ENCODE data around the gene DPM2. TPM values are rescaled to one million over a fixed set of nuclear protein-coding genes. Genes with fewer than 3 reads are reported as not detected.
A peak's percentile ranks its signal among the peaks of the same experiment; 100 is the strongest.

Gene DPM2
- total RNA-seq, 1 donor, result 10.1 TPM

DNA sequence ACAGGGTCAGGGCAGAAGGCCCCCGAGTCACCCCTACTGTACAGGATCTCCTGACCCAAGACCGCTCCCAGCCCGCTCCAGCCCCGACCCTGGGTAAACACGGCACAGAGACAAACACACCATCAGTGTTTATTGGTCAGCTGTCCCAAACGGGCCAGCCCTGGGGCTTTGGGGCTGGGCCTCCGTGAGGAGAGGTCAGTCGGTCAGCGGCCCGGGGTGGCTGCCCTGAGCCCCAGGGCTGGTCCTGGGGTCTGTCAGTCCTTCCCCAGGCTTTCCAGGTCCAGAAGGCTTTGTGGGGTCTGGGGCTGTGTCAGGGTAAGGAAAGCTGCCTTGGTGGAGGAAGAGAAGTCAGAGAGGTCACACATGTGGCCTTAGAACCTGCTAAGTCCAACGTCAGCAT is 2.7 kb downstream of the DPM2 start:
- Histone ChIP-seq H3K79me2 (ENCODE audit: insufficient read depth, low read length) (peaks cover 47% of the 10 kb centered on the region), H3K27ac (ENCODE audit: low read depth, low read length) (peak overlapping the region; percentile 93), H3K4me2 (ENCODE audit: insufficient read depth, low read length) (peak overlapping the region; percentile 97), H3K4me1 (ENCODE audit: insufficient read depth, low read length) (peaks cover 51% of the 10 kb centered on the region), H3K27me3 (ENCODE audit: insufficient read depth, low read length) (no peaks in the 10 kb centered on the region), H2AFZ (ENCODE audit: low read length) (no peak overlapping the region), H3K36me3 (ENCODE audit: insufficient read depth, low read length) (peaks cover 11% of the 10 kb centered on the region), H3K9me3 (ENCODE audit: low read depth, low read length) (no peaks in the 10 kb centered on the region), H4K20me1 (ENCODE audit: insufficient read depth, low read length) (peaks cover 15% of the 10 kb centered on the region), H3K4me3 (ENCODE audit: insufficient read depth, low read length) (no peak overlapping the region)
- TF ChIP-seq, protein P1, sequence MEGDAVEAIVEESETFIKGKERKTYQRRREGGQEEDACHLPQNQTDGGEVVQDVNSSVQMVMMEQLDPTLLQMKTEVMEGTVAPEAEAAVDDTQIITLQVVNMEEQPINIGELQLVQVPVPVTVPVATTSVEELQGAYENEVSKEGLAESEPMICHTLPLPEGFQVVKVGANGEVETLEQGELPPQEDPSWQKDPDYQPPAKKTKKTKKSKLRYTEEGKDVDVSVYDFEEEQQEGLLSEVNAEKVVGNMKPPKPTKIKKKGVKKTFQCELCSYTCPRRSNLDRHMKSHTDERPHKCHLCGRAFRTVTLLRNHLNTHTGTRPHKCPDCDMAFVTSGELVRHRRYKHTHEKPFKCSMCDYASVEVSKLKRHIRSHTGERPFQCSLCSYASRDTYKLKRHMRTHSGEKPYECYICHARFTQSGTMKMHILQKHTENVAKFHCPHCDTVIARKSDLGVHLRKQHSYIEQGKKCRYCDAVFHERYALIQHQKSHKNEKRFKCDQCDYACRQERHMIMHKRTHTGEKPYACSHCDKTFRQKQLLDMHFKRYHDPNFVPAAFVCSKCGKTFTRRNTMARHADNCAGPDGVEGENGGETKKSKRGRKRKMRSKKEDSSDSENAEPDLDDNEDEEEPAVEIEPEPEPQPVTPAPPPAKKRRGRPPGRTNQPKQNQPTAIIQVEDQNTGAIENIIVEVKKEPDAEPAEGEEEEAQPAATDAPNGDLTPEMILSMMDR (IDR thresholded peaks at IDR 0.05; ENCODE audit: extremely low read depth, low read depth, low read length), result no peak
- no peak for DNase-seq (ENCODE audit: insufficient read length, low spot score, missing footprints)

DNA sequence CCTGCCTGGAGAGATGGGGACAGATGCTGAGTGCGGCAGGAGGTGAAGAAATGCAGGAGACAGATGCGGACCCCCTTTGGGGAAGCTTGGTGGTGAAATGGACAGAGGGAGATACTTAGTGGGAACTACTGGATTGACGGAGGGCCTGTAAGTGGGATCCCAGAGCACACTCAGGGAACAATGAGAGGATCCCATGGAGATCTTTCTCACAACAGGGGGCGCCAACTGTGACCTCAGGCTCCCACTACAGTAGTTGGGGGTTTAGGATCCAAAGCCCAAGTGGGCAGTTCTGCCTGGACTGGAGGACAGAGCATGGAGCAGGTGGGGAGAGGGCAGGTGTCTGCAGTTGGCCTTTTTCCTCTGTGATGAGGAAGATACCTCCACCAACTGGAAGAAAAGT is 3.4 kb downstream of the DPM2 start:
- no peak for DNase-seq (ENCODE audit: insufficient read length, low spot score, missing footprints)
- peaks cover 51% of the 10 kb centered on the region for H3K4me1 ChIP-seq (ENCODE audit: insufficient read depth, low read length)
- peaks cover 47% of the 10 kb centered on the region for H3K79me2 ChIP-seq (ENCODE audit: insufficient read depth, low read length)
- no peaks in the 10 kb centered on the region for H3K27me3 ChIP-seq (ENCODE audit: insufficient read depth, low read length)
- peaks cover 11% of the 10 kb centered on the region for H3K36me3 ChIP-seq (ENCODE audit: insufficient read depth, low read length)
- no peaks in the 10 kb centered on the region for H3K9me3 ChIP-seq (ENCODE audit: low read depth, low read length)
- no peak overlapping the region for H2AFZ ChIP-seq (ENCODE audit: low read length)
- no peak overlapping the region for H3K4me2 ChIP-seq (ENCODE audit: insufficient read depth, low read length)
- H4K20me1 ChIP-seq (ENCODE audit: insufficient read depth, low read length), result peaks cover 18% of the 10 kb centered on the region
- H3K27ac ChIP-seq (ENCODE audit: low read depth, low read length), result no peak overlapping the region
- H3K4me3 ChIP-seq (ENCODE audit: insufficient read depth, low read length), result no peak overlapping the region
- TF ChIP-seq, protein P1 (IDR thresholded peaks at IDR 0.05; ENCODE audit: extremely low read depth, low read depth, low read length), result peak; percentile 7

DNA sequence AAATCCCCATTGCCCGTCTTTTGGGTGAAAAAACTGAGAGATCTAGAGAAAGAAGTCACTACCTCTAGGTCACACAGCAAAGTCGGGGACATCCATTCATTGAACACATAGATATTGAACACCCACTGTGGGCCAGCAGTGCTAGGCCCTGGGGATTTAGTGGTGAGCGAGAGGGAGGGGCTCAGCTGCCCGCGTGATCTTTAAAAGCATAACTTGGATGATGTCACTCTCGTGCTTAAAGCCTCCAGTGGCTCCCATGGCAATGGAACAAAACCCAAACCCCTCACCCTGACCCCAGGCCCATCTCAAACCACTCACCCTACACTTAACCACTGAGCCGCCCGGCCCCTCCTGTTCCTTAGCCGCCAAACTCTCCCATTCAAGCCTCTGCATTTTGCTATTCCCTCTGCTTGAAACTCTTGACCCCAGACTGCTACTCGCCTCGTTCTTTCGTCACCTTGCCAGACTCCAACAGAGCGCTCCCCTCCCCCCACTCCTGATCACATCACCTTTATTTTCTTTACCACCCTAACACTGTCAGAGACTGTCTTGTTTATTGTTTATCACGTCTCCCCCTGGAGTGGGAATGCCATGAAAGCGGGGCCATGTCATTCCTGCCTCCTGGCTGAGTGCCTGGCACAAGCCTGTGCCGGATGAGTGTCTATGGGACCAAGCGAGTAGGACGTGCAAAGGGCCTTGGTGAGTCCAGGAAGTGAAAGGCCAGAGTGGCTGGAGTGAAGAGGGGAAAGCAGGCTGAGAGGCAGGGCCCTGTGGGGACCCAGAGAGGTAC is 6.4 kb downstream of the DPM2 start:
- no peaks in the 10 kb centered on the region for H3K27me3 ChIP-seq (ENCODE audit: insufficient read depth, low read length)
- H4K20me1 ChIP-seq (ENCODE audit: insufficient read depth, low read length), result peaks cover 14% of the 10 kb centered on the region
- TF ChIP-seq, protein P1 (IDR thresholded peaks at IDR 0.05; ENCODE audit: extremely low read depth, low read depth, low read length), result no peak
- no peaks in the 10 kb centered on the region for H3K9me3 ChIP-seq (ENCODE audit: low read depth, low read length)
- DNase-seq (ENCODE audit: insufficient read length, low spot score, missing footprints), result peak; percentile 95
- peaks cover 29% of the 10 kb centered on the region for H3K79me2 ChIP-seq (ENCODE audit: insufficient read depth, low read length)
- peak overlapping the region; percentile 92 for H3K4me2 ChIP-seq (ENCODE audit: insufficient read depth, low read length)
- peaks cover 43% of the 10 kb centered on the region for H3K4me1 ChIP-seq (ENCODE audit: insufficient read depth, low read length)
- peak overlapping the region; percentile 77 for H2AFZ ChIP-seq (ENCODE audit: low read length)
- peak overlapping the region; percentile 97 for H3K27ac ChIP-seq (ENCODE audit: low read depth, low read length)
- H3K4me3 ChIP-seq (ENCODE audit: insufficient read depth, low read length), result peak overlapping the region; percentile 76
- H3K36me3 ChIP-seq (ENCODE audit: insufficient read depth, low read length), result peaks cover 11% of the 10 kb centered on the region

DNA sequence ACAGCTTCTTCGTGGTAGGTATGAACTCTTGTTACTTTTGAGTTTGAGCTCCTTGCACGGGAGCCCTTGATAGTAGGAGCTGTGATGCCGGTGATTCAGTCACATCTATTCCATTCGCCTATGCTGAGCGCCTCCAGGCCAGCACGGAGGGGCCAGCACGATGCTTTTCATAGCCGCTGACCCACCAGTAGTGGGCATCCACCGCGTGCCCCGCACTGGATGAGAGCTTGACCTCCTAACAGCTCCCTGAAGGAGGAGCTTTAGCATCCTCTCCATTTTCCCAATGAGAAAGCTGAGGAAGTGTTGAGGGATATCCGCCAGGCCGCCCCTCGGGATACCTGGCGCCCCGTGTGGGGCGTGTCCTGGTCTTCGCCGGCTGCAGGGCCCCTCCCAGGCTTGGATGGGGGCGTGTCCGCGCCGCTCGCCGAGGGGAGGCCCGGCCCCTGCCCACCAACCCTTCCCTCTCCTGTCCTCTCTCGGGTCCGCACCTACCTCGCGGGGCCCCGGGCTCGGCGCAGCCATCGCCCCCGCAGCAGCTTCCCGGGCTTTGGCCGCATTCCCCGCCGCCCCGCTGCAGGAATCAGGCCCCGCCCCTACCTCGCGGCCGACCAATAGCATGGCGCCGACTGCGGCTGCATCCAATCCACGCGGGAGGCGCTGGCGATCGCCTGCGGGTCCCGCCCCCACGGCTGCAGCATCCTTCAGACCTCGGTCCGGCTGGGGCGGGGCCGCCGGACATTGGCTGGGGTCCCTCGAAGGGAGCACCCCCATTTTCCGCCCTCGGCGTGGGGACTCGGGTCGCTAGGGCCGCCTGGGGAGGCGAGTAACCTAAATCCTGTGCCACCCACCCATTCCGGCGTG is 7.2 kb downstream of the DPM2 start, which contains the start of gene PIP5KL1:
Gene PIP5KL1, minus strand, starts transcription at position 547 of the 861 bp plus-strand sequence. Its CDS starts 25 bp downstream, at position 522.
- peak within 1 kb of the TSS; percentile 92 for H3K4me2 ChIP-seq (ENCODE audit: insufficient read depth, low read length)
- peaks cover 35% of the 10 kb centered on the region for H3K4me1 ChIP-seq (ENCODE audit: insufficient read depth, low read length)
- H3K36me3 ChIP-seq (ENCODE audit: insufficient read depth, low read length), result peaks cover 11% of the 10 kb centered on the region
- peak within 1 kb of the TSS; percentile 76 for H3K4me3 ChIP-seq (ENCODE audit: insufficient read depth, low read length)
- DNase-seq (ENCODE audit: insufficient read length, low spot score, missing footprints), result peak; percentile 99
- H3K9me3 ChIP-seq (ENCODE audit: low read depth, low read length), result no peaks in the 10 kb centered on the region
- TF ChIP-seq, protein P1 (IDR thresholded peaks at IDR 0.05; ENCODE audit: extremely low read depth, low read depth, low read length), result no peak
- peaks cover 8% of the 10 kb centered on the region for H4K20me1 ChIP-seq (ENCODE audit: insufficient read depth, low read length)
- H3K79me2 ChIP-seq (ENCODE audit: insufficient read depth, low read length), result peaks cover 20% of the 10 kb centered on the region
- H3K27me3 ChIP-seq (ENCODE audit: insufficient read depth, low read length), result no peaks in the 10 kb centered on the region
- peak within 1 kb of the TSS; percentile 77 for H2AFZ ChIP-seq (ENCODE audit: low read length)
- peak within 1 kb of the TSS; percentile 97 for H3K27ac ChIP-seq (ENCODE audit: low read depth, low read length)

Data from osteoblast (primary cell).